ES-I3 (cell line): ENCODE data around the gene PRMT2.
"Not testable (repeated sequence)": the region's sequence is repeated elsewhere in the genome, so short reads cannot be mapped to it uniquely, and the experiment has no call there.

ENCODE experiments used
- H3K36me3 ChIP-seq: 2 replicates; pipeline ENCODE4 v1.6.1; 2013; ENCODE audit warnings: mild to moderate bottlenecking, low read length, control low read depth, moderate library complexity; ENCODE audit not compliant: insufficient read depth
- H3K4me1 ChIP-seq: 2 replicates; pipeline ENCODE4 v1.6.1; 2013; ENCODE audit warnings: mild to moderate bottlenecking, control low read depth, low read length; ENCODE audit not compliant: insufficient read depth
- H3K9ac ChIP-seq: 2 replicates; pipeline ENCODE4 v1.6.1; 2013; ENCODE audit warnings: low read depth, mild to moderate bottlenecking, low read length, moderate library complexity
- H3K9me3 ChIP-seq: 2 replicates; pipeline ENCODE4 v1.6.1; 2013; ENCODE audit warnings: mild to moderate bottlenecking, low read length, moderate library complexity; ENCODE audit not compliant: control insufficient read depth, insufficient read depth

PRMT2 gene

GRCh38 chr21:46662765-46663500, 27.5 kb downstream of the PRMT2 start:
- no peak overlapping the region for H3K9ac ChIP-seq
- H3K4me1 ChIP-seq, result no peaks in the 10 kb centered on the region; the same call in 1 of the 2 replicates
- H3K36me3 ChIP-seq, result peaks cover 4% of the 10 kb centered on the region; the same call in 1 of the 2 replicates
- H3K9me3 ChIP-seq, result no peaks in the 10 kb centered on the region

GRCh38 chr21:46663754-46664153, 28.3 kb downstream of the PRMT2 start:
- Histone ChIP-seq H3K4me1 (no peaks in the 10 kb centered on the region; the same call in 1 of the 2 replicates), H3K9ac (no peak overlapping the region), H3K36me3 (peaks cover 4% of the 10 kb centered on the region; the same call in 1 of the 2 replicates), H3K9me3 (no peaks in the 10 kb centered on the region)

GRCh38 chr21:46664316-46664995, 29.0 kb downstream of the PRMT2 start:
- Histone ChIP-seq H3K9me3 (no peaks in the 10 kb centered on the region), H3K4me1 (no peaks in the 10 kb centered on the region; the same call in 1 of the 2 replicates), H3K9ac (no peak overlapping the region), H3K36me3 (peaks cover 4% of the 10 kb centered on the region; the same call in 1 of the 2 replicates)

- H3K4me1 ChIP-seq, result peaks cover 6% of the 10 kb centered on the region; the same call in 1 of the 2 replicates
- no peak overlapping the region for H3K9ac ChIP-seq
- H3K9me3 ChIP-seq, result no peaks in the 10 kb centered on the region
- peaks cover 4% of the 10 kb centered on the region; the same call in 1 of the 2 replicates for H3K36me3 ChIP-seq
These were observed 30.1 kb downstream of the PRMT2 start for GRCh38 chr21:46665566-46665965.

GRCh38 chr21:46666941-46667740, 31.7 kb downstream of the PRMT2 start:
- H3K36me3 ChIP-seq, result peaks cover 4% of the 10 kb centered on the region; the same call in 1 of the 2 replicates
- H3K4me1 ChIP-seq, result peaks cover 15% of the 10 kb centered on the region
- peak overlapping the region; percentile 65 for H3K9ac ChIP-seq
- H3K9me3 ChIP-seq, result no peaks in the 10 kb centered on the region

GRCh38 chr21:46667741-46668380, 32.4 kb downstream of the PRMT2 start:
- peaks cover 4% of the 10 kb centered on the region; the same call in 1 of the 2 replicates for H3K36me3 ChIP-seq
- no peaks in the 10 kb centered on the region for H3K9me3 ChIP-seq
- peak overlapping the region; percentile 65 for H3K9ac ChIP-seq
- H3K4me1 ChIP-seq, result peaks cover 15% of the 10 kb centered on the region

- no peaks in the 10 kb centered on the region for H3K9me3 ChIP-seq
- peak overlapping the region; percentile 65; the same call in 1 of the 2 replicates for H3K9ac ChIP-seq
- peaks cover 15% of the 10 kb centered on the region for H3K4me1 ChIP-seq
- peaks cover 4% of the 10 kb centered on the region; the same call in 1 of the 2 replicates for H3K36me3 ChIP-seq
These were observed 32.9 kb downstream of the PRMT2 start for GRCh38 chr21:46668381-46668780.

GRCh38 chr21:46668904-46669303, 33.4 kb downstream of the PRMT2 start:
- not testable (repeated sequence) for H3K9me3 ChIP-seq, H3K9ac ChIP-seq, H3K36me3 ChIP-seq
- peaks cover 15% of the 10 kb centered on the region for H3K4me1 ChIP-seq

- Histone ChIP-seq H3K9me3 (no peaks in the 10 kb centered on the region), H3K4me1 (peaks cover 19% of the 10 kb centered on the region), H3K36me3 (no peaks in the 10 kb centered on the region), H3K9ac (no peak overlapping the region)
These were observed 39.0 kb downstream of the PRMT2 start for GRCh38 chr21:46674430-46675007.

- H3K4me1 ChIP-seq, result peaks cover 11% of the 10 kb centered on the region
- no peaks in the 10 kb centered on the region for H3K36me3 ChIP-seq
- no peak overlapping the region for H3K9ac ChIP-seq
- H3K9me3 ChIP-seq, result no peaks in the 10 kb centered on the region
These were observed 40.3 kb downstream of the PRMT2 start for GRCh38 chr21:46675595-46676280.

GRCh38 chr21:46676542-46676941, 41.1 kb downstream of the PRMT2 start:
- not testable (repeated sequence) for H3K9me3 ChIP-seq, H3K9ac ChIP-seq, H3K4me1 ChIP-seq, H3K36me3 ChIP-seq

GRCh38 chr21:46681593-46681992, 46.1 kb downstream of the PRMT2 start:
- H3K36me3 ChIP-seq, H3K9me3 ChIP-seq, H3K4me1 ChIP-seq, H3K9ac ChIP-seq: not testable (repeated sequence)

GRCh38 chr21:46698652-46699051, 63.2 kb downstream of the PRMT2 start:
- H3K9me3 ChIP-seq, H3K9ac ChIP-seq, H3K4me1 ChIP-seq, H3K36me3 ChIP-seq: not testable (repeated sequence)
